ENCODE data around the gene DHRS12.
"Not testable (repeated sequence)": the region's sequence is repeated elsewhere in the genome, so short reads cannot be mapped to it uniquely, and the experiment has no call there.

Gene DHRS12

DNA sequence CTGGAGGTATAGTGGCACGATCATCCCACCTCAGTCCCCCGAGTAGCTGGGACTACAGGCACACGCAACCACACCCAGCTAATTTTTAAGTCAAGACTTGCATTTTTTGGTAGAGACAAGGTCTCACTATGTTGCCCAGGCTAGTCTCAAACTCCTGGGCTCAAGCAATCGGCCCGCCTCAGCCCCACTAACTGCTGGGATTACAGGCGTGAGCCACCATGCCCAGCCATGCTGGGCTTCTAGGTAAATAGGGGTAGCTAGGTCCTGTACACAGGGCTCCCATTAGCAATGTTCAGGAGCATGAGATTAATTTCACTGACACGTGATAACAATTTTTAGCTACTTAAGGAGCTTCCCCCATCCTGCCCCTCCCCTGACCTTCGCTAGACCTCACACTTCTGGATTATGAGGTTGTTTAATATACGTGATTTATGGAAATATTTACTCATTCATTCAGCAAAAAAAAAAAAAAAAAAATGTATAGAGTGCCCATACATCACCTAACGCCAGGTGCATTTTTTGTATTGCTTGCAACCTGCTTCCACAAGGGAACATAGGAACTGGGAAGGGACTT lies 21.8 kb upstream of the DHRS12 start:
- TF ChIP-seq, protein P1, sequence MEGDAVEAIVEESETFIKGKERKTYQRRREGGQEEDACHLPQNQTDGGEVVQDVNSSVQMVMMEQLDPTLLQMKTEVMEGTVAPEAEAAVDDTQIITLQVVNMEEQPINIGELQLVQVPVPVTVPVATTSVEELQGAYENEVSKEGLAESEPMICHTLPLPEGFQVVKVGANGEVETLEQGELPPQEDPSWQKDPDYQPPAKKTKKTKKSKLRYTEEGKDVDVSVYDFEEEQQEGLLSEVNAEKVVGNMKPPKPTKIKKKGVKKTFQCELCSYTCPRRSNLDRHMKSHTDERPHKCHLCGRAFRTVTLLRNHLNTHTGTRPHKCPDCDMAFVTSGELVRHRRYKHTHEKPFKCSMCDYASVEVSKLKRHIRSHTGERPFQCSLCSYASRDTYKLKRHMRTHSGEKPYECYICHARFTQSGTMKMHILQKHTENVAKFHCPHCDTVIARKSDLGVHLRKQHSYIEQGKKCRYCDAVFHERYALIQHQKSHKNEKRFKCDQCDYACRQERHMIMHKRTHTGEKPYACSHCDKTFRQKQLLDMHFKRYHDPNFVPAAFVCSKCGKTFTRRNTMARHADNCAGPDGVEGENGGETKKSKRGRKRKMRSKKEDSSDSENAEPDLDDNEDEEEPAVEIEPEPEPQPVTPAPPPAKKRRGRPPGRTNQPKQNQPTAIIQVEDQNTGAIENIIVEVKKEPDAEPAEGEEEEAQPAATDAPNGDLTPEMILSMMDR (IDR thresholded peaks at IDR 0.05; ENCODE audit: low read depth, low read length) = no peak
- no peak for DNase-seq (ENCODE audit: extremely low read depth, low read depth)

DNA sequence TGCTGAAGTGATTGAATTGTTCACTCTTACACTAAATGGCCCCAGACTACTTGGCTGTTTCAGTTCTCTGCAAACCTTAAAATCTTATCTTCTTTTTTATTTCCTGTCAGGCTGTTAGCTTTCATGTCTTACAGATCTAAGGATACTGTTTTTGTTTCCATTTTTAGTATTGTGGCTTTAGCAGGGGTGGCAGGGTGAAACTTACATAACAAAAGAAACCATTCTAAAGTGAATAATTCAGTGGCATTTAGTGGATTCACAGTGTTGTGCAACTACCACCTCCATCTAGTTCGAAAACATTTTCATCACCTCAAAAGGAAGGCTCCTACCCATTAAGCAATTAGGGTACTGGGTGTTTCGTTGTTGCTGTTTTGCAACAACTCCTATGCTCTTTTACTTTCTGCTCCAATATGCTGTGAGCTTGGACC lies 21.2 kb upstream of the DHRS12 start:
- DNase-seq (ENCODE audit: extremely low read depth, low read depth) = no peak
- TF ChIP-seq, protein P1 (IDR thresholded peaks at IDR 0.05; ENCODE audit: low read depth, low read length) = no peak

DNA sequence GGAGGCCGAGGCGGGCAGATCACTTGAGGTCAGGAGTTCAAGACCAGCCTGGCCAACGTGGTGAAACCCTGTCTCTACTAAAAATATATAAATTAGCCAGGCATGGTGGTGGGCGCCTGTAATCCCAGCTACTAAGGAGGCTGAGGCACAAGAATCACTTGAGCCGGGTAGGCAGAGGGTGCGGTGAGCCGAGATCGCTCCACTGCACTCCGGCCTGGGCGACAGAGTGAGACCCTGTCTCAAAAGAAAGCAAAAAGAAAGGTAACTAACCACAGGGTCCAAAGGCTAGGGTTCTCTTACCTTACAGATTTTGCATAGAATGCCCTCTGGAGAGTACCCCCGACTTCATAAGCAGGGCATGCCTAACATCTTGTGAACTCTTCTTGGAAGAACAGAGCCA lies 20.7 kb upstream of the DHRS12 start:
- not testable (repeated sequence) for DNase-seq (ENCODE audit: extremely low read depth, low read depth)

DNA sequence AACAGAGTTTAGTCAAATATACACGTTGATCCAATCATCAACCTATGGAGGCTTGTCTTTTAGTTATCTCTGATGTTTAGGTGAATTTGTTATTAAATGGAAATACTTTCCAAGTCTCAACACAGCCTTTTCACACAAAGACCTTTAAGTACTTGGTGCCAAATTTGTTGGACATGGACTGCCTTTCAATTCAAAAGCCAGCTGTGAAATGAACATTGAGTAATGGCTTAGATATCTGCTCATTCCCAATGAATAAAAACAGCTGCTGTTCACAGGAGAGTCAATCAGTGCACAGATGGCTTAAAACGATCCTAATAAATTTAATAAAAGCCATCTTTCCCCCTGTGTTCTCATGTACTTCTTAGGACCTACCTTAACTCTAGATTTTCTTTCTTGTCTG lies 19.9 kb upstream of the DHRS12 start:
- DNase-seq (ENCODE audit: extremely low read depth, low read depth) = no peak
- TF ChIP-seq, protein P1 (IDR thresholded peaks at IDR 0.05; ENCODE audit: low read depth, low read length) = no peak

DNA sequence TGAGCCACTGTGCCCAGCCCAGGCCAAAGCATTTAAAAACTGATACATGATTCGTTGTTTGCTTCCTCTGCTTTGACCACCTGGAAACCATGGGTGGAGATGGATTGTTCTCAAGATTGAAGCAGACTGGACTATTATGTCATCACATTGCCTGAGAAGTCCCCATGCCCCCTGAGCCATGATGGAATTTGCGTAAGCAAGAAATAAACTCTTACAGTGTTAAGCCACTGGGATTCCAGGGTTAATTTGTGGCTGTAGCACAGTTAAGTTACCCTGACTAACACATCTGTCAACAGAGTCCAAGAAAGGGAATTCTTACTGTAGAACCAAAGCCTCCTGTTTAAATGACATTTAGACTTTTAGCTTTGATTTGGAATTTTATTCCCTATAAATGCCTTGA lies 19.4 kb upstream of the DHRS12 start:
- TF ChIP-seq, protein P1 (IDR thresholded peaks at IDR 0.05; ENCODE audit: low read depth, low read length) = no peak

DNA sequence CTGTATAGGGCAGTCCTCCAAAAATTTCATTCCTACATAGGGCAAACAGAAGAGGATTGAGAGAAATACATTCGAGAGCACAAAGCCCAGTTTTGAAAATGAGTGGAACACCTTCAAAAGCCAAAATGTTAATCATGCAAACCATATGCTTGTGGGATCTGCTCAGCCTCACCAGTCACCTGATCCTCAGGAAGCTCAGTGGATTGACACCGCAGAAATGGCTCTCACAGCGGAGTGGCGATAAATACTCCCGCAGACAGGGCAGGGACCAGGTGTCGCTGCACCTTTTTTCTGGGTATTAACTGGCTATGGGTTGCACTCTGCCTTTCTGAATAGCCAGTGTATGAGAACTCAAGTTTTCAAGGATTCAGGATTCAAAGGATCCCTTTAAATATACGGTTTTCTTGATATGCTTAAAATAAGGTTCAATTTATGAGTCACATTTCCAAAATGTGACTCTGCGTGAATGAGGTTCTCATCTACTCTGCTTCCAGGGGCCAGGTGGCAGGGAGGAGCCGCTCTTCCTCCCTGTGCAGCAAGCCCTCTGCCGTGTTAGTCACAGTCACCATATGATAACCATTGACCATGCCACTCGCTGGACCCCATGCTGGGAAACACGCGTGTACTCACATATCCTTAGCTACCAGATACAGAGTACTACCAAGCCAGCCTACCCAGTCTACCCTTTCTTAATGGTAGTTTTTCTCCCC lies 18.3 kb upstream of the DHRS12 start:
- TF ChIP-seq, protein P1 (IDR thresholded peaks at IDR 0.05; ENCODE audit: low read depth, low read length) = no peak
- DNase-seq (ENCODE audit: extremely low read depth, low read depth) = no peak

More for the DNA sequence above, 19.4 kb upstream of the DHRS12 start:
- no peak for DNase-seq (ENCODE audit: extremely low read depth, low read depth)

DNA sequence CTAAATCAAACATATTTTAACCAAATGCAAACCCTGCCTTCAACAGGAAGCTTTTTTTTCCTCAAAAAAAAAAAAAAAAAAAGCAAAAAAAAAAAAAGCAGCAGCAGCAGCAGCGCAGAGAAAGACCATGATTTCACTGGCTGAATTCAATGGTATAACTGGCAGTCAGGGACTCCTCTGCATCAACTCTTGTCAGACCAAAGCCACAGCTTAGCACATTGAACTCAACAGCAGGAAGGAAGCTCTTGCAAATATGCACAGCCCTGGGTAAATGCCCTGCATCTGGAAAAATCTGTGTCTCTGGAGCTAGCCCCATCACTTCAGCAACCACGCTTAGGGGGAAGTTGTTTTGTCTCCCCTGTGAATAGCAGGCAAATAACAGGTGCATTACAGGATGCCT lies 17.6 kb upstream of the DHRS12 start:
- DNase-seq (ENCODE audit: extremely low read depth, low read depth) = no peak

More for the DNA sequence above, 17.6 kb upstream of the DHRS12 start:
- TF ChIP-seq, protein P1 (IDR thresholded peaks at IDR 0.05; ENCODE audit: low read depth, low read length) = no peak

Measured in AG09319 (cell line).